ENCODE data around the gene DCAF10.
A peak's percentile ranks its signal among the peaks of the same experiment; 100 is the strongest.
"Not testable (repeated sequence)": the region's sequence is repeated elsewhere in the genome, so short reads cannot be mapped to it uniquely, and the experiment has no call there.

The DCAF10 gene

DNA sequence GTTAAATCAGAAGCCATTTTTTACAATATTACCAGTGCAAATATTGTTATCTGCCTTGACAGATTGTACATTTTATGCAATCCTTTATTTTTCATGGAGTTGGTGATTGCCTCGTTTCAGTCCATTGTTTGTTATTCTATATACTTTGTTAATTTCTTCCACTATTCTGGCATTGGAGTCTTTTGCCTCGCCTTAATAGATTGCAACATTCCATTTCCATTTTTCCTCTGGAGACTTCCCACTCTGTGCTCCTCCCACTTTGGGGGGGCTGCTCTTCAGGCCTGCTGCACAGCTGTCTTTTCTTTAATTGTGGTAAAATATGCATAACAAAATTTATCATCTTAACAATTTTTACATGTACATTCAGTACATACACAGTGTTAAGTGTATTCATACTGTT, 4.4 kb upstream of the DCAF10 start:
- no peak for ATAC-seq

- no peak for ATAC-seq
Measured at GRCh38 chr9:37798677-37799076, 1.9 kb upstream of the DCAF10 start.

DNA sequence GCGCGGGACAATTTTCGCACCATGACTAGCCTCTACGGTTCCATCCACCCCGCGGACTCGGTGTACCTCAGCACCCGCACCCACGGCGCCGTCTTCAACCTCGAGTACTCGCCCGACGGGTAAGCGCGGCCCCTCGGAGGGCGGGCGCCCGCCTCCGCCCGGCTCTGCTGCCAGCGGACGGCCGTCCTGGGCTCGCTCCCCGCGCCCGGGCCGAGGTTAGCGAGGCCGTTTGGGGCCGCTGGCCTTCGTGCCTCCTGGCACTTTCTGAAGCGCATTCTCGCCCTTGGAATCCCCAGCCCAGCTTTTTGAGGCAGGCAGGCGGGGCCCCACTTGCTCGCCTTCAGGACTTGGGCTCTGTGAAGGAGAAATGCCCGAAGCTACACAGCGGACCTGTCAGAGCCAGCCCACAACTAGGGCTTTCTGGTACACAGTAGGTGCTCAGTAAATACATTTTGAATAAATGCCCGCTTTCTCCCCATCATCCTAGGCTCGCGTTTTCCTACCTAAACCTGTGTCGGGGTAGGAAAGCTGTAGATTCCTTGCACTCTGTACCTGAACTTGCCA, 772 bp downstream of the DCAF10 start:
- peak; percentile 41 to 44 for ATAC-seq

DNA sequence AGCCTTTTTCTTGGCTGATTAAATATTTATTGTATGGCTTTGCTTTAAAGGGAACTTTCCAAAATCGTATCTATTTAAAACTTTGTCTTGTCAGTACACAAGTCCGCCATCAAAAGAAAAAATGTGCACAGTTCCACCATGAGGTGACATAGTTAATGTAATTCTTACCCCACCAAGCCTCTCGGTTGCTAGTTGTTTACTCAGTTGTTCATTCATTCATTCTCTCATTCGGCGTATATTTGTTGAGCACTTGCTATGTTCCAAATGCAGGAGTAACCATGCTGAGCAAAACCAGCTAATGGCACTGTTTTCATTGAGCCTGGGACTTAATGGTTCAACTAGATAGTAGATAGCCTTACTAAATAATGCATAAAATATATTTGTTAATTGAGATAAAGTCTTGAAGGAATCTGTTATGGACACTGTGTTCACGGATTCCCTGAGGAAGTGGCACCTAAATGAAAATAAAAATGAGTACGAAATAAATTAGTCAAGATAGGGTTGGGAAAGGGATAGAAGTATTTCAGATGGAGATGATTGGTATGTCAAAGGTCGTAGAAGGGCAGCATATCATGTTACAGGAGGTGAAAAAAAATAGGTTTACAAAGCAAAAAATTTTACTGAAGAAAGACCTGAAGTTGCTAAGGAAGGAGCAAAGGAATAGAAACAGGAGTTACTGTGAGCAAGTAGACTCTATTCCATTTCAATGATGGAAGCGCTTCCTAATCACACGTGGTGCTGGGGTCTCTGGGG, 1.5 kb downstream of the DCAF10 start:
- ATAC-seq, result no peak

- no peak for ATAC-seq
Measured at GRCh38 chr9:37806271-37806670, 5.7 kb downstream of the DCAF10 start.

- ATAC-seq, result not testable (repeated sequence)
Measured at GRCh38 chr9:37809676-37810075, 9.1 kb downstream of the DCAF10 start.

DNA sequence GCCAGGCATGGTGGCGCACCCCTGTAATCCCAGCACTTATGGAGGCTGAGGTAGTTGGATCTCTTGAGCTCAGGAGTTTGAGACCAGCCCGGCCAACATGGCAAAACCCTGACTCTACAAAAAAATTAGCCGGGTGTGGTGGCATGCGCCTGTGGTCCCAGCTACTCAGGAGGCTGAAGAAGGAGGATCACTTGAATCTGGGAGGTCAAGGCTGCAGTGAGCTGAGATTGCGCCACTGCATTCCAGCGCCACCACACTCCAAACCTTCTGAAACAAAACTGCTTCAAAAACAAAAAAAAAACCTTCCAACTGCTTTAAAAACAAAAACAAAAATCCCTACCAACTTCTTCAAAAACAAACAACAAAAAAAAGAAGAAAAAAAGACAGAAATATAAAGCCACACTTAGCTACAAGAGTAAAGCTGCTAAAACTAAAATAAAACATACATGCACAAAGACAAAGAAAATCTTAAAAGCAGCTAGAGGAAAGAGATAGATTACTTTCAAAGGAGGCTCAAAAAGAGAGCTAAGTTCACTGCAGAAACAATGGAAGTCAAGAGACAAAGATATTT, 11.4 kb downstream of the DCAF10 start:
- ATAC-seq, result no peak

- no peak for ATAC-seq
Measured at GRCh38 chr9:37812773-37813379, 12.3 kb downstream of the DCAF10 start.

GRCh38 chr9:37818849-37819248, 18.3 kb downstream of the DCAF10 start:
- no peak for ATAC-seq

GRCh38 chr9:37820142-37820541, 19.5 kb downstream of the DCAF10 start:
- ATAC-seq, result no peak

- ATAC-seq, result not testable (repeated sequence)
Measured at GRCh38 chr9:37825174-37825573, 24.6 kb downstream of the DCAF10 start.

DNA sequence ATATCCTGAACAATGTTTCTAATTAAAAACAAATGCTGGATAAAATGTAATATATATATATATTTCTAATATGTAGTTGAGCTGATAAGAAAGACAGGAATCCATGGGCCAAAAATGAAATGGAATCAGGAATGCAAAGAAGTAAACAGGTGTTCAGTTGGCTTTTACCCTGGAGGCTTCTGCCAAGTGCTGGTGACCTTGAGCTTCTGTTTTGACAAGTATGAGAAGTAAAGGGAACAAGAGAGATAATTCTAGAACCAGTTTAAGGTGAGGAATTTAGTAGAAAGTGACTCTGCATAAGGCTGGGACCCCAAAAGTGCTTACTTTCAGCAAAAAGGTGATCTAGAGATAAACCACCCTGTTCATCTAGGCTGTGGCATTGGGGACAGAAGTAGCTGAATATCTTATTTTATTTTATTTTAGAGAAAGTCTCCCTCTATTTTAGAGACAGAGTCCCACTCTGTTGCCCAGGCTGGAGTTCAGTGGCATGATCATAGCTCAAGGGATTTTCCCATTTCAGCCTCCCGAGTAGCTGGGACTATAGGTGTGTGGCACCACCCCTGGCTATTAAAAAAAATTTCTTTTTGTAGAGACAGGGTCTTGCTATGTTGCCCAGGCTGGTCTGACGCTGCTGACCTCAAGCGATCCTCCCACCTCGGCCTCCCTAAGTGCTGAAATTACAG, 27.0 kb downstream of the DCAF10 start:
- no peak for ATAC-seq

- ATAC-seq, result no peak
Measured at GRCh38 chr9:37835821-37836220, 35.2 kb downstream of the DCAF10 start.

DNA sequence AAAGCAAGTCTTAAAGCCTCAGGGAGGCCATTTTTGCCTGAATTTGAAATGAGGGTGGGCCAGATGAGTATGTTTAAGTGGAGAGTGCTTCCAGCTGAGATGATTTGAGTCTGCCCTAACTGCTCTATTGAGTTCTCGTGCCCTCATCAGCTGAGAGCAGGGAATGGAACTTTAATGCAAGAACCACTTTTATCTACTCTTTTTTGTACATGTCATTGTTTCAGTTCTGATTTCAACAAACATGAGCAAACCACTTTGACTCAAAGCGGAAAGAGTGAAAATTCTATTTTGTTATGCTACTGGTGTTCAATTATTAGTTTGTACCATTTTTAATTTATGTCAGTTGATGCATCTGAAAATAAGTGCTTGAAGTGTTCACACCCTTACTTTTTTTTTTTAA, 35.8 kb downstream of the DCAF10 start:
- ATAC-seq, result peak; percentile 79 to 95

- ATAC-seq, result no peak
Measured at GRCh38 chr9:37839496-37840461, 39.2 kb downstream of the DCAF10 start.

DNA sequence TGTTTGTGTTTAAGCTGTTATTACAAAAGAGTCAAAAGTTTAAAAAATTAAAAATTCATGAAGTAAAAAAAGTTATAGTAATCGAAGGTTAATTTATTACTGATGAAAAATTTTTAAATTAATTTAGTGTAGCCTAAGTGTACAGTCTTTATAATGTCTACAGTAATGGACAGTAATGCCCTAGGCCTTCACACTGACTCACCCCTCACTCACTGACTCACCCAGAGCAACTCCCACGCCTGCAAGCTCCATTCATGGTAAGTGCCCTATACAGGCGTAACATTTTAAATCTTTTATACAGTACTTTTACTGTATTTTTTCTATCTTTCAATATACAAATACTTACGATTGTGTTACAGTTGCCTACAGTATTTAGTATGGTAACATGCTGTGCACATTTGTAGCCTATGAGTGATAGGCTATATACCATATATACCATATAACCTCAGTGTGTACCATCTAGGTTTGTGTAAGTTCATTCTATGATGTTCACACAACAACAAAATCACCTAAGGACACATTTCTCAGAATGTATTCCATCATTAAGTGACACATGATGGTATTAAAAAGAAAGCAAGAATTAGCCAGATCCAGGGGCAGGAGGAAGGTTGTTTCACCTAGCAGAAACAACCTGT, 40.1 kb downstream of the DCAF10 start:
- no peak for ATAC-seq

DNA sequence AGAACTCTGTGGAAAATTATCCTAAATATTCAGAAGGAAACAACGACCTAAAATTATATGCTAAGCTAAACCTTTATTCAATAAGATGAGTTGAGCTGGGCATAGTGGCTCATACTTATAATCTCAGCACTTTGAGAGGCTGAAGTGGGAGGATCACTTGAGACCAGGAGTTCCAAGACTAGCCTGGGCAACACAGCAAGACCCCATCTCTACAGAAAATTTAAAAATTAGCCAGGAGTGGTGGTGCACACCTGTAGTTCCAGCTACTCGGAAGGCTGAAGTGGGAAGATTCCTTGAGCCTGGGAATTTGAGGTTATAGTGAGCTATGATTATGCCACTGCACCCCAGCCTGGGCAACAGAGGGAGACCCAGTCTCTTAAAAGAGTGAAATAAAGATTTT, 51.6 kb downstream of the DCAF10 start:
- no peak for ATAC-seq

- no peak for ATAC-seq
Measured at GRCh38 chr9:37856551-37856950, 56.0 kb downstream of the DCAF10 start.

DNA sequence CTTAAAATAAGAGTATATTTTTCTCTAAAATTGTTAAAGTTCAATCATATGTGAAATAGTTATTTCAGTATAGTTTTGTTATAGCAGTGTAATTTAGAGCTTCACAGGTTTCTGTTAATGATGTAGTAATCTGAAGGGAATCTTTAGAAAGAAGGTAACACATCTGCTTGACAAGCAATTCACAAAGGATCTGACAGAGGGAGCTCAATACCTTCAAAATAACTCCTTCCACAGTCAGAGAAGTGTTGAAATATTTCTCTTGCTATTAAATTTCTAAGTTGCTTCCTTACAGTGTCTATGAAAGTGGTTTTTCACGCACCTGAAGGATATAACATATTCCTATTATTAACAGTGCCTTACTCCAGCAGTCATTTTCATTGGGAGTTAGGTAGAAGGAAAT, 58.4 kb downstream of the DCAF10 start:
- ATAC-seq, result no peak

DNA sequence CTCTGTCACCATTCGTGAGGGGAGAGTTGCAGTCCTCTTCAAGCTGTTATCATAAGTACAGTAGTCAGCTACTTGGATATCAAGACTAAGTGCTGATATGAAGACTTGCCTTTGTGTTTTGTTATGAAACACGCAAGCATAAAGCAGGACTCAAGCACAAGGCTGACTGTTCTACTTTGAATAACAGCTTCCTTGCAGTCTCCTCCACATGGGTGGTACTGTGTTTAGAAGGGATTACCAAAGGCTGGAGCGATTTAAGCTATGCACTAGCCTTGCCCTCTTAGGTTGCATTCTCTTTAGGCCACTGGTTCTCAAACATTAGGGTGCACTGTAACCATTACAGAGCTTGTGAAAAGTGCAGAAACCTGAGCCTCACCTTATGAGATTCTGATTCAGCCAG, 61.9 kb downstream of the DCAF10 start:
- ATAC-seq, result no peak

DNA sequence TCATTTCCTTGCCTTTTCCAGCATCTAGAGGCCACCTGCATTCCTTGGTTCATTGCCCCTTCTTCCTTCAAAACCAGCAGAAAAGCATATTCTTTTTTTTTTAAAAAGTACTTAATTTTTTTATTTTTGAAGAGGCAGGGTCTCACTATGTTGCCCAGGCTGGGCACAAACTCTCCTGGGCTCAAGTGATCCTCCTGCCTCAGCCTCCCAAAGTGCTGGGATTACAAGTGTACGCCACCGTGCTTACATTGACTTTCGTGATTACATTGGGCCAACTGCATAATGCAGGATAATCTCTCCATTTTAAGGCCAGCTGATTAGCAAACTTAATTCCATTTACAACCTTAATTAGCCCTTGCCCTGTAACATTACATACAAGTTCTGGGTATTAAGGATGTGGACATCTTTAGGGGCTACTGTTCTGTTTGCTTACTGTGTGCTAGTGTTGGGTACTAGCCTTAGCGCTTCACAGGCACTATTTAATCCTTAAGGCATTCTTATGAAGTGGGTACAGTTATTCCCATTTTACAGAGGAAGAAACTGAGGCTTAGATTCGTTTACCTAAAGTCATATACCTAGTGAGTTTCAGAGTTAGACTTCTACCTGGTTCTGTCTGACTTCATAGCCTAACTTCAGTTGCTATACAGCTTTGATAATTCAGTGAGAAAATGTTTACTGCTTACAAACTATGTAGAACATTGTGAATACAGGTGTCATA, 69.6 kb downstream of the DCAF10 start:
- no peak for ATAC-seq

Measured in activated CD4-positive, CD25-positive, alpha-beta regulatory T cell treated with anti-CD3 and anti-CD28 coated beads, Interleukin-2, amount 50 U/mL, for 24 hours (primary cell).